WTC11 (cell line): ENCODE results near the gene C17orf50. TPM values are rescaled to one million over a fixed set of nuclear protein-coding genes. Genes with fewer than 3 reads are reported as not detected.
A peak's percentile ranks its signal among the peaks of the same experiment; 100 is the strongest.

Source experiments
- AFF4 ChIP-seq: sonication (generic); formaldehyde crosslinking; IDR thresholded peaks from 2 replicates; pipeline ENCODE4 v1.8.1; 2023; ENCODE audit warnings: mild to moderate bottlenecking, missing genetic modification reagents, borderline replicate concordance
- CREM ChIP-seq: sonication (generic); formaldehyde crosslinking; IDR thresholded peaks from 2 replicates; pipeline ENCODE4 v1.8.1; 2022; ENCODE audit warnings: mild to moderate bottlenecking, missing genetic modification reagents, moderate library complexity
- ELF4 ChIP-seq: sonication (generic); formaldehyde crosslinking; IDR thresholded peaks from 2 replicates; pipeline ENCODE4 v1.8.1; 2022; ENCODE audit warnings: low read depth, mild to moderate bottlenecking, moderate library complexity, missing genetic modification reagents
- GABPB1 ChIP-seq: sonication (generic); formaldehyde crosslinking; IDR thresholded peaks from 2 replicates; pipeline ENCODE4 v1.8.1; 2023; ENCODE audit warnings: mild to moderate bottlenecking, missing genetic modification reagents
- IRF1 ChIP-seq: sonication (generic); formaldehyde crosslinking; IDR thresholded peaks from 2 replicates; pipeline ENCODE4 v1.8.0; 2023; ENCODE audit warnings: missing genetic modification reagents
- IRF2 ChIP-seq: sonication (generic); formaldehyde crosslinking; IDR thresholded peaks from 2 replicates; pipeline ENCODE4 v1.8.0; 2022; ENCODE audit warnings: low read depth, missing genetic modification reagents, borderline replicate concordance
- NR2C2 ChIP-seq: sonication (generic); formaldehyde crosslinking; IDR thresholded peaks from 2 replicates; pipeline ENCODE4 v1.8.0; 2022; ENCODE audit warnings: mild to moderate bottlenecking, missing genetic modification reagents
- RELA ChIP-seq: sonication (generic); formaldehyde crosslinking; IDR thresholded peaks from 2 replicates; pipeline ENCODE4 v1.8.1; 2022; ENCODE audit warnings: missing genetic modification reagents, mild to moderate bottlenecking, borderline replicate concordance
- TCF7 ChIP-seq: sonication (generic); formaldehyde crosslinking; IDR thresholded peaks from 2 replicates; pipeline ENCODE4 v1.8.0; 2022; ENCODE audit warnings: mild to moderate bottlenecking, low read depth, missing genetic modification reagents, moderate library complexity
- TEAD1 ChIP-seq: sonication (generic); formaldehyde crosslinking; IDR thresholded peaks from 2 replicates; pipeline ENCODE4 v1.8.0; 2022; ENCODE audit warnings: mild to moderate bottlenecking, missing genetic modification reagents
- TP53 ChIP-seq: sonication (generic); formaldehyde crosslinking; IDR thresholded peaks from 2 replicates; pipeline ENCODE4 v1.8.1; 2023; ENCODE audit warnings: mild to moderate bottlenecking, missing genetic modification reagents
- USF1 ChIP-seq: sonication (generic); formaldehyde crosslinking; IDR thresholded peaks from 2 replicates; pipeline ENCODE4 v1.8.0; 2022; ENCODE audit warnings: mild to moderate bottlenecking, missing genetic modification reagents
- ZNF138 ChIP-seq: sonication (generic); formaldehyde crosslinking; conservative IDR thresholded peaks from 2 replicates; pipeline ENCODE4 v1.8.1; 2022; ENCODE audit warnings: mild to moderate bottlenecking, moderate library complexity, missing genetic modification reagents
- ZNF263 ChIP-seq: sonication (generic); formaldehyde crosslinking; IDR thresholded peaks from 2 replicates; pipeline ENCODE4 v1.8.1; 2022; ENCODE audit warnings: low read depth, mild to moderate bottlenecking, moderate library complexity, missing genetic modification reagents
- ZNF416 ChIP-seq: fragments of 250-450 bp; sonication (Bioruptor Pico); IDR thresholded peaks from 2 replicates; pipeline ENCODE4 v1.9.0; 2021; ENCODE audit warnings: mild to moderate bottlenecking, inconsistent platforms
- ZNF423 ChIP-seq: fragments of 250-450 bp; sonication (Bioruptor Pico); IDR thresholded peaks from 2 replicates; pipeline ENCODE4 v2.1.2; 2022; ENCODE audit warnings: mild to moderate bottlenecking, moderate library complexity
- total RNA-seq: library from RNA; stranded (reverse); gene quantifications from 3 replicates; pipeline ENCODE4 v1.2.3, GENCODE V29; 2021
- TF ChIP-seq, protein P1 (sequence below): sonication (generic); formaldehyde crosslinking; IDR thresholded peaks from 2 replicates; pipeline ENCODE4 v1.8.1; 2023; ENCODE audit warnings: mild to moderate bottlenecking, missing genetic modification reagents, moderate library complexity
- TF ChIP-seq, protein P2 (sequence below): fragments of 250-450 bp; sonication (Bioruptor Pico); IDR thresholded peaks from 2 replicates; pipeline ENCODE4 v1.9.0; 2021; ENCODE audit warnings: moderate library complexity, mild to moderate bottlenecking, inconsistent platforms, borderline replicate concordance
- TF ChIP-seq, protein P3 (sequence below): fragments of 250-450 bp; sonication (Bioruptor Pico); IDR thresholded peaks from 2 replicates; pipeline ENCODE4 v1.9.0; 2021; ENCODE audit warnings: mild to moderate bottlenecking
- TF ChIP-seq, protein P4 (sequence below): sonication (generic); formaldehyde crosslinking; IDR thresholded peaks from 2 replicates; pipeline ENCODE4 v1.8.1; 2022; ENCODE audit warnings: missing genetic modification reagents, borderline replicate concordance
- TF ChIP-seq, protein P5 (sequence below): sonication (generic); formaldehyde crosslinking; IDR thresholded peaks from 2 replicates; pipeline ENCODE4 v1.8.1; 2022; ENCODE audit warnings: mild to moderate bottlenecking, missing genetic modification reagents, moderate library complexity, borderline replicate concordance

Gene C17orf50
- total RNA-seq, 1 experiment from 2014 or later = 0.35 TPM

DNA sequence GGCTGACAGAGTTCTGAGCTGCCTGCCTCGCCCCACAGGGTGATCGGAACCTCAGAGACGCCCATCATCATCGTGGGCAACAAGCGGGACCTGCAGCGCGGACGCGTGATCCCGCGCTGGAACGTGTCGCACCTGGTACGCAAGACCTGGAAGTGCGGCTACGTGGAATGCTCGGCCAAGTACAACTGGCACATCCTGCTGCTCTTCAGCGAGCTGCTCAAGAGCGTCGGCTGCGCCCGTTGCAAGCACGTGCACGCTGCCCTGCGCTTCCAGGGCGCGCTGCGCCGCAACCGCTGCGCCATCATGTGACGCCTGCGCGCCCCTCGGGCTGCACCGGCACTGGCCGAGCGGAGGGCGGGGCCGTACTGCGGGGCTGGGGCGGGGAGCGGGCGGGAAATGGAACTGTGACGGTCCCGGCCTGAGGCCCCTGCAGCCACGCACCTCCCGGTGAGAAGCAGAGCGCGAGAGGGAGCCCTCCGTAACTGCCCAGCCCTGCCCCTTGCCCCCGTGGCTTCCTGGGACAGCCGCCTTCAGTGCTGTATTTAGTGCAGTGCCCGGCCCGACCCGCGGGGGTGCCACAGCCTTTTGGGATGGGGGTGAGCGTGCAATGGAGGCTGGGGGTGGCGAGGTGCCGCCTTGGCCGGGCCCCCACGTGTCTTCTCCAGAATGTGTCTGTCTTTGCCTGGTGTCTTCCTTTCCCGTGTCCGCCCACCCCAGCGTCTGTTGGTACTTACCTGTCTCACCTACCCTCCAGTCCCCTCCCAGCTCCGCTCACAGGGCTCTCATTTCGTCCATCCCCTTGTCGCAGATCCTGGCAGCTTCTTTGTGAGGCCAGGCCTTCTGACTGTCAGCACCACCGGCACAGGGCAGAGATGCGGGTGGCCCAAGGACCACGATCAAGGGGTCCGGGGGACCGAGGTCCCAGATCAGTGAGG is 19.4 kb upstream of the C17orf50 start (continued):
- TF ChIP-seq IRF1 (CRISPR knock-in tag) (peak; percentile 94; the same call in 1 of the 2 replicates), TCF7 (CRISPR knock-in tag) (peak; percentile 96), GABPB1 (no peak), NR2C2 (CRISPR knock-in tag) (peak; percentile 77), ZNF416 (CRISPR knock-in tag) (no peak), ZNF423 (CRISPR knock-in tag) (no peak), IRF2 (CRISPR knock-in tag) (peak; percentile 88; the same call in 1 of the 2 replicates), ZNF138 (CRISPR knock-in tag) (peak; percentile 97), RELA (CRISPR knock-in tag) (peak; percentile 99), TEAD1 (CRISPR knock-in tag) (peak; percentile 97), ELF4 (peak; percentile 68; the same call in 1 of the 2 replicates), USF1 (peak; percentile 95), CREM (CRISPR knock-in tag) (peak; percentile 77; the same call in 1 of the 2 replicates), AFF4 (CRISPR knock-in tag) (no peak; the same call in 1 of the 2 replicates), ZNF263 (no peak), TP53 (CRISPR knock-in tag) (peak; percentile 99)
- TF ChIP-seq, protein P1, sequence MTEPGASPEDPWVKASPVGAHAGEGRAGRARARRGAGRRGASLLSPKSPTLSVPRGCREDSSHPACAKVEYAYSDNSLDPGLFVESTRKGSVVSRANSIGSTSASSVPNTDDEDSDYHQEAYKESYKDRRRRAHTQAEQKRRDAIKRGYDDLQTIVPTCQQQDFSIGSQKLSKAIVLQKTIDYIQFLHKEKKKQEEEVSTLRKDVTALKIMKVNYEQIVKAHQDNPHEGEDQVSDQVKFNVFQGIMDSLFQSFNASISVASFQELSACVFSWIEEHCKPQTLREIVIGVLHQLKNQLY (CRISPR knock-in tag) = 0 out of 2 replicates have a peak, but pooled peaks have one; percentile 12
- TF ChIP-seq, protein P2, sequence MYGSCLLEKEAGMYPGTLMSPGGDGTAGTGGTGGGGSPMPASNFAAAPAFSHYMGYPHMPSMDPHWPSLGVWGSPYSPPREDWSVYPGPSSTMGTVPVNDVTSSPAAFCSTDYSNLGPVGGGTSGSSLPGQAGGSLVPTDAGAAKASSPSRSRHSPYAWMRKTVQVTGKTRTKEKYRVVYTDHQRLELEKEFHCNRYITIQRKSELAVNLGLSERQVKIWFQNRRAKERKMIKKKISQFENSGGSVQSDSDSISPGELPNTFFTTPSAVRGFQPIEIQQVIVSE (CRISPR knock-in tag) = no peak
- TF ChIP-seq, protein P3, sequence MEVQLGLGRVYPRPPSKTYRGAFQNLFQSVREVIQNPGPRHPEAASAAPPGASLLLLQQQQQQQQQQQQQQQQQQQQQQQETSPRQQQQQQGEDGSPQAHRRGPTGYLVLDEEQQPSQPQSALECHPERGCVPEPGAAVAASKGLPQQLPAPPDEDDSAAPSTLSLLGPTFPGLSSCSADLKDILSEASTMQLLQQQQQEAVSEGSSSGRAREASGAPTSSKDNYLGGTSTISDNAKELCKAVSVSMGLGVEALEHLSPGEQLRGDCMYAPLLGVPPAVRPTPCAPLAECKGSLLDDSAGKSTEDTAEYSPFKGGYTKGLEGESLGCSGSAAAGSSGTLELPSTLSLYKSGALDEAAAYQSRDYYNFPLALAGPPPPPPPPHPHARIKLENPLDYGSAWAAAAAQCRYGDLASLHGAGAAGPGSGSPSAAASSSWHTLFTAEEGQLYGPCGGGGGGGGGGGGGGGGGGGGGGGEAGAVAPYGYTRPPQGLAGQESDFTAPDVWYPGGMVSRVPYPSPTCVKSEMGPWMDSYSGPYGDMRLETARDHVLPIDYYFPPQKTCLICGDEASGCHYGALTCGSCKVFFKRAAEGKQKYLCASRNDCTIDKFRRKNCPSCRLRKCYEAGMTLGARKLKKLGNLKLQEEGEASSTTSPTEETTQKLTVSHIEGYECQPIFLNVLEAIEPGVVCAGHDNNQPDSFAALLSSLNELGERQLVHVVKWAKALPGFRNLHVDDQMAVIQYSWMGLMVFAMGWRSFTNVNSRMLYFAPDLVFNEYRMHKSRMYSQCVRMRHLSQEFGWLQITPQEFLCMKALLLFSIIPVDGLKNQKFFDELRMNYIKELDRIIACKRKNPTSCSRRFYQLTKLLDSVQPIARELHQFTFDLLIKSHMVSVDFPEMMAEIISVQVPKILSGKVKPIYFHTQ (CRISPR knock-in tag) = no peak
- TF ChIP-seq, protein P4, sequence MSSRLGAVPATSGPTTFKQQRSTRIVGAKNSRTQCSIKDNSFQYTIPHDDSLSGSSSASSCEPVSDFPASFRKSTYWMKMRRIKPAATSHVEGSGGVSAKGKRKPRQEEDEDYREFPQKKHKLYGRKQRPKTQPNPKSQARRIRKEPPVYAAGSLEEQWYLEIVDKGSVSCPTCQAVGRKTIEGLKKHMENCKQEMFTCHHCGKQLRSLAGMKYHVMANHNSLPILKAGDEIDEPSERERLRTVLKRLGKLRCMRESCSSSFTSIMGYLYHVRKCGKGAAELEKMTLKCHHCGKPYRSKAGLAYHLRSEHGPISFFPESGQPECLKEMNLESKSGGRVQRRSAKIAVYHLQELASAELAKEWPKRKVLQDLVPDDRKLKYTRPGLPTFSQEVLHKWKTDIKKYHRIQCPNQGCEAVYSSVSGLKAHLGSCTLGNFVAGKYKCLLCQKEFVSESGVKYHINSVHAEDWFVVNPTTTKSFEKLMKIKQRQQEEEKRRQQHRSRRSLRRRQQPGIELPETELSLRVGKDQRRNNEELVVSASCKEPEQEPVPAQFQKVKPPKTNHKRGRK (CRISPR knock-in tag) = 0 out of 2 replicates have a peak, but pooled peaks have one; percentile 68
- TF ChIP-seq, protein P5, sequence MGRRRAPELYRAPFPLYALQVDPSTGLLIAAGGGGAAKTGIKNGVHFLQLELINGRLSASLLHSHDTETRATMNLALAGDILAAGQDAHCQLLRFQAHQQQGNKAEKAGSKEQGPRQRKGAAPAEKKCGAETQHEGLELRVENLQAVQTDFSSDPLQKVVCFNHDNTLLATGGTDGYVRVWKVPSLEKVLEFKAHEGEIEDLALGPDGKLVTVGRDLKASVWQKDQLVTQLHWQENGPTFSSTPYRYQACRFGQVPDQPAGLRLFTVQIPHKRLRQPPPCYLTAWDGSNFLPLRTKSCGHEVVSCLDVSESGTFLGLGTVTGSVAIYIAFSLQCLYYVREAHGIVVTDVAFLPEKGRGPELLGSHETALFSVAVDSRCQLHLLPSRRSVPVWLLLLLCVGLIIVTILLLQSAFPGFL = no peak; the same call in 1 of the 2 replicates
